ENCODE data around the gene CEBPA. TPM values are rescaled to one million over a fixed set of nuclear protein-coding genes. Genes with fewer than 3 reads are reported as not detected.

The CEBPA gene
- total RNA-seq, 3 donors from 2014 or later (not counting 1 experiment from before 2014, with no cell fraction given), result 7.6 to 19.5 (median 8.2) TPM

DNA sequence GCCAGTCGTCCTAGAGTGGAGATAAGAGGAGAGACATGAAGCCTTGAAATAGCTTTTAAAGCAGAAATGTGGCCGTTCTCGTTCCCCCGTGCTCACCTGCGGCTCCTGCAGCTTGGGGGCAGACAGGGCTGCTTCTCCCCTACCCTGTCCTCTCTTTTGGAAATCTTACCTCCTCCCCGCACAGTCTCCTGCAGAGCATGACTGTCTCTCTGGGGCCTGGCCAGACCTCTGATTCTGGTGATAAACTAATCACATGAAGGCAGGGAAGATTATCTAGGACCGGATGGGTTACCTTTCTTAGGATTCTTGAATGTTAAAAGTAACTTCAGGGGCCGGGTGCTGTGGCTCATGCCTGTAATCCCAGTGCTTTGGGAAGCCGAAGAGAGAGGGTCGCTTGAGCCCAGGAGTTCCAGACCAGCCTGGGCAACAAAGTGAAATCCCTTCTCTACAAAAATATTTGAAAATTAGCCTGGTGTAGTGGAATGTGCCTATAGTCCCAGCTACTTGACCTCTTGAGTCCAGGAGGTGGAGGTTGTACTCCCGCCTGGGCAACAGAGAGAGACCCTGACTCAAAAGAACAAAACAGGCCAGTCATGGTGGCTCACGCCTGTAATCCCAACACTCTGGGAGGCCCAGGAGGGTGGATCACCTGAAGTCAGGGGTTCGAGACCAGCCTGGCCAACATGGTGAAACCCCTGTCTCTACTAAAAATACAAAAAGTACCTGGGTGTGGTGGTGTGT lies 8.1 kb downstream of the CEBPA start:
- Histone ChIP-seq H3K4me3 (ENCODE audit: low read length) (no peak overlapping the region), H3K27ac (ENCODE audit: low read length) (no peak overlapping the region), H3K9me3 (ENCODE audit: control insufficient read depth, insufficient read depth, low read length) (no peaks in the 10 kb centered on the region), H3K4me1 (ENCODE audit: control insufficient read depth, insufficient read depth, low read length) (peaks cover 4% of the 10 kb centered on the region), H3K27me3 (ENCODE audit: control insufficient read depth, insufficient read depth, low read length) (no peaks in the 10 kb centered on the region), H3K36me3 (ENCODE audit: control insufficient read depth, insufficient read depth, low read length) (no peaks in the 10 kb centered on the region)
- Mint-ChIP-seq H3K4me1 (no peaks in the 10 kb centered on the region), H3K27ac (no peak overlapping the region), H3K4me3 (no peak overlapping the region), H3K27me3 (ENCODE audit: low read depth in 2 of 2) (peaks cover 0 to 7% of the 10 kb centered on the region in 2 donors), H3K9me3 (no peaks in the 10 kb centered on the region), H3K36me3 (peaks cover 1% of the 10 kb centered on the region)
- intact Hi-C loops (cut with micrococcal nuclease), result no loop called here
- ATAC-seq (no peak), DNase-seq (no peak)
- TF ChIP-seq, protein P1, sequence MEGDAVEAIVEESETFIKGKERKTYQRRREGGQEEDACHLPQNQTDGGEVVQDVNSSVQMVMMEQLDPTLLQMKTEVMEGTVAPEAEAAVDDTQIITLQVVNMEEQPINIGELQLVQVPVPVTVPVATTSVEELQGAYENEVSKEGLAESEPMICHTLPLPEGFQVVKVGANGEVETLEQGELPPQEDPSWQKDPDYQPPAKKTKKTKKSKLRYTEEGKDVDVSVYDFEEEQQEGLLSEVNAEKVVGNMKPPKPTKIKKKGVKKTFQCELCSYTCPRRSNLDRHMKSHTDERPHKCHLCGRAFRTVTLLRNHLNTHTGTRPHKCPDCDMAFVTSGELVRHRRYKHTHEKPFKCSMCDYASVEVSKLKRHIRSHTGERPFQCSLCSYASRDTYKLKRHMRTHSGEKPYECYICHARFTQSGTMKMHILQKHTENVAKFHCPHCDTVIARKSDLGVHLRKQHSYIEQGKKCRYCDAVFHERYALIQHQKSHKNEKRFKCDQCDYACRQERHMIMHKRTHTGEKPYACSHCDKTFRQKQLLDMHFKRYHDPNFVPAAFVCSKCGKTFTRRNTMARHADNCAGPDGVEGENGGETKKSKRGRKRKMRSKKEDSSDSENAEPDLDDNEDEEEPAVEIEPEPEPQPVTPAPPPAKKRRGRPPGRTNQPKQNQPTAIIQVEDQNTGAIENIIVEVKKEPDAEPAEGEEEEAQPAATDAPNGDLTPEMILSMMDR (IDR thresholded peaks at IDR 0.05), result no peak
- 84% methylated on average over 12 of the region's 13 CpGs for WGBS (ENCODE audit: insufficient coverage)

DNA sequence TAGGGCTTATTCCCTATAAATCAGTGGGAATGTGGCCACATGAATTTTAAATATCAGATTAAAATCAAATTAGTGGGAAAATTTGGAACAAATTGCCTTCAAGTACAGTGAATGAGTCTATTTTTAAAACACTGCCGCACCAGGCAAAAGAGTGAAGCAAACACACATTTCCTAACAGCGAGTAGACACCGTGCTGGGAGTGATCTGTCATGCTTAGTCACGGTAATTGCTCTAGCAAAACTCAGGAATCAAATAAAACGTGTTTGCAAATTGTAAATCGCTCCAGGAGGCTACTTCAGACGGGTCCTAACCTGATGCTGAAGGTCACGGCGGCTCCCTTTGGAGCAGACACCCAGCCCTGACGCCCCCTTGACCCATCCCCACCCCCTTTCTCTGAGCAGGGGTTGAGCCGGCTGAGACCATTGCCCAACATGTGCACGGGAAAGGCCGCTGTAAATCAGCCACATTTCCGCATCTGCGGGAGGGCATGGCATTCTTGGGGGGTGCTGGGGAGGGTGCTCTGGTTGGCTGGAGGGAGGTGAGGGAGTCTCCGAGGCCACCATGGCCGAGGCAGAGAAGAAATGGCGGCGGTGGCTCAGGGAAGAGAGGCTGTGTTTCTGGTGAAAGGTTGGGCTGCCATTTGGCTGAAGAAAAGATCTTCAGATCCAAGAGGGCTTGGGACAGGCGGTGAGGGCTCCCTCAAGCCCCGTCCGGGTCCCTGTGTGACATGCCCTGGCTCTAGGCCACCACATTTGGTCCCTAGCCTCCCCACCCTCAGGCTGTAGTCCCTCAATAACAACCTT lies 8.9 kb downstream of the CEBPA start:
- no peak overlapping the region for H3K4me3 ChIP-seq (ENCODE audit: low read length)

DNA sequence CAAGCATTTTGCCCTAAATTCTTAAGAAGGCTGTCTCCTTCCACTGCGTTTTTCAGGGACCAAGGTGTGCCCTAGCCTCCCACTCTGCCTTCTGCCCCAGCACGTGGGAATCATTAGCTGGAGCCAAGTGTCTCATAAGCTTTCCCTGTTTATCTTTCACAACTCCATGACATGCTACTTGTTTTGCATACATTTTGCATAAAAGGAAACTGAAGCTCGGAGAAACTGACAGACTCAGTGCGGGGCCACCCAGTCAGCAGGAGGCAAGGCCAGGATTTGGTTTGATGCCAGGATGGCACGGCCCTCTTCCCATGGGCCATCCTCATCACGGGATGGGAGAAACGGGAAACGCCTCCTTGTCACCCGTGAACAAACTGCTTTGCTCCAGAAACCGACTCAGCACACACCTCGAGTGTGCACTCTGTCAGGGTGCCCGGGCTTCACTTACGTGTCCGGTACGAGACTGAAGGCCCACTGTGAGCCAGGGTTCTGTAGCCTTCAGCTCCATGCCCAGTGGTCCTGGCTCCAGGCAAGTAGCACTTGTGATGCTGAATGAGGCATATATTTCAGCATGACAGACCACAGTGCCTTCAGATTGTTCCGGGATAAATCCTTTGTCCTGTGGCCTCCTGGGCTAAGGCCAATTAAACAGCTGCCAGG lies 9.6 kb downstream of the CEBPA start:
- 73% methylated on average over 16 of the region's 16 CpGs for WGBS (ENCODE audit: insufficient coverage)
- no peak overlapping the region for H3K4me3 Mint-ChIP-seq
- Histone ChIP-seq H3K4me3 (ENCODE audit: low read length) (no peak overlapping the region), H3K27ac (ENCODE audit: low read length) (no peak overlapping the region), H3K9me3 (ENCODE audit: control insufficient read depth, insufficient read depth, low read length) (no peaks in the 10 kb centered on the region), H3K27me3 (ENCODE audit: control insufficient read depth, insufficient read depth, low read length) (no peaks in the 10 kb centered on the region), H3K36me3 (ENCODE audit: control insufficient read depth, insufficient read depth, low read length) (no peaks in the 10 kb centered on the region), H3K4me1 (ENCODE audit: control insufficient read depth, insufficient read depth, low read length) (peaks cover 5% of the 10 kb centered on the region)
- H3K9me3 Mint-ChIP-seq, result peaks cover 4 to 7% of the 10 kb centered on the region in 2 donors
- intact Hi-C loops (cut with micrococcal nuclease), result no loop called here
- H3K36me3 Mint-ChIP-seq, result peaks cover 16% of the 10 kb centered on the region
- peaks cover 0 to 4% of the 10 kb centered on the region in 2 donors for H3K27me3 Mint-ChIP-seq (ENCODE audit: low read depth in 2 of 2)
- ATAC-seq (no peak), DNase-seq (no peak)
- peaks cover 5 to 6% of the 10 kb centered on the region in 2 donors for H3K4me1 Mint-ChIP-seq
- TF ChIP-seq, protein P1 (IDR thresholded peaks at IDR 0.05), result no peak
- H3K27ac Mint-ChIP-seq, result no peak overlapping the region

More for the DNA sequence above, 8.9 kb downstream of the CEBPA start:
- H3K27me3 Mint-ChIP-seq (ENCODE audit: low read depth in 2 of 2), result peaks cover 0 to 4% of the 10 kb centered on the region in 2 donors
- peaks cover 4% of the 10 kb centered on the region in 2 donors for H3K9me3 Mint-ChIP-seq
- DNase-seq (no peak), ATAC-seq (peak in 1 of 3 donors; percentile 63)
- no peaks in the 10 kb centered on the region for H3K27me3 ChIP-seq (ENCODE audit: control insufficient read depth, insufficient read depth, low read length)
- H3K27ac Mint-ChIP-seq, result no peak overlapping the region
- H3K4me1 Mint-ChIP-seq, result no peaks in the 10 kb centered on the region
- H3K9me3 ChIP-seq (ENCODE audit: control insufficient read depth, insufficient read depth, low read length), result no peaks in the 10 kb centered on the region
- WGBS (ENCODE audit: insufficient coverage), result 25% methylated on average over 22 of the region's 22 CpGs
- peaks cover 4% of the 10 kb centered on the region for H3K4me1 ChIP-seq (ENCODE audit: control insufficient read depth, insufficient read depth, low read length)
- H3K4me3 Mint-ChIP-seq, result no peak overlapping the region
- H3K36me3 ChIP-seq (ENCODE audit: control insufficient read depth, insufficient read depth, low read length), result no peaks in the 10 kb centered on the region
- H3K27ac ChIP-seq (ENCODE audit: low read length), result no peak overlapping the region
- TF ChIP-seq, protein P1 (IDR thresholded peaks at IDR 0.05), result no peak
- H3K36me3 Mint-ChIP-seq, result peaks cover 9% of the 10 kb centered on the region
- intact Hi-C loops (cut with micrococcal nuclease), result no loop called here

Measured in natural killer cell (primary cell).